A673 (cell line): ENCODE data around the gene FXN. TPM values are rescaled to one million over a fixed set of nuclear protein-coding genes. Genes with fewer than 3 reads are reported as not detected.
A peak's percentile ranks its signal among the peaks of the same experiment; 100 is the strongest.

Source experiments
- BruUV-seq: library from RNA; stranded (reverse); fragments of 400-500 nt; replicated peaks from 2 replicates; lab custom pipeline; 2021; lab: Mats Ljungman, UMichigan
- CTCF ChIA-PET: fragments of 300-600 bp; sonication (Branson Sonifier 250); formaldehyde crosslinking; loops from one replicate; lab custom pipeline; 2022; ENCODE audit warnings: antibody characterized with exemption; lab: Charles Lee
- POLR2A ChIA-PET: fragments of 300-600 bp; sonication (Branson Sonifier 250); formaldehyde crosslinking; loops from one replicate; lab custom pipeline; 2022; ENCODE audit warnings: antibody characterized with exemption; ENCODE audit not compliant: low non-redundant PET; lab: Charles Lee
- DNase-seq: peaks from one replicate; pipeline ENCODE4 v3.0.0-alpha.2; 2015; ENCODE audit warnings: low spot score
- H3K27ac ChIP-seq: fragments of 200-600 bp; sonication (generic); 2 replicates; pipeline ENCODE4 v1.5.1; 2016; ENCODE audit warnings: mixed run types, low read depth, mild to moderate bottlenecking, mixed read lengths, antibody characterized with exemption, low read length; ENCODE audit not compliant: poor library complexity, severe bottlenecking
- H3K27me3 ChIP-seq: fragments of 200-600 bp; sonication (generic); replicated peaks from 2 replicates; pipeline ENCODE4 v1.6.1; 2017; ENCODE audit warnings: mixed run types, low read depth, mild to moderate bottlenecking, mixed read lengths, antibody characterized with exemption, low read length; ENCODE audit not compliant: insufficient read depth, poor library complexity
- H3K36me3 ChIP-seq: fragments of 200-600 bp; sonication (generic); 2 replicates; pipeline ENCODE4 v1.6.1; 2016; ENCODE audit warnings: mixed run types, mild to moderate bottlenecking, mixed read lengths, antibody characterized with exemption, low read length; ENCODE audit not compliant: insufficient read depth, poor library complexity, severe bottlenecking
- H3K4me1 ChIP-seq: fragments of 200-600 bp; sonication (generic); 2 replicates; pipeline ENCODE4 v1.6.1; 2017; ENCODE audit warnings: mixed run types, mild to moderate bottlenecking, mixed read lengths, antibody characterized with exemption, low read length; ENCODE audit not compliant: insufficient read depth, poor library complexity, severe bottlenecking
- H3K4me3 ChIP-seq: fragments of 200-600 bp; sonication (generic); 2 replicates; pipeline ENCODE4 v1.5.1; 2016; ENCODE audit warnings: low read depth, mixed run types, mild to moderate bottlenecking, mixed read lengths, low read length; ENCODE audit not compliant: poor library complexity, severe bottlenecking
- H3K9me3 ChIP-seq: fragments of 200-600 bp; sonication (generic); 2 replicates; pipeline ENCODE4 v1.6.1; 2016; ENCODE audit warnings: mixed run types, low read depth, mild to moderate bottlenecking, mixed read lengths, antibody characterized with exemption, low read length; ENCODE audit not compliant: poor library complexity, severe bottlenecking
- CTCF ChIP-seq: fragments of 300-800, 200-600 bp; sonication (generic); conservative IDR thresholded peaks from 2 replicates; pipeline ENCODE4 v1.5.1; 2017; ENCODE audit warnings: low read depth, mild to moderate bottlenecking, antibody characterized with exemption, low read length, moderate library complexity, mixed read lengths
- EZH2 ChIP-seq: fragments of 200-600 bp; sonication (generic); IDR thresholded peaks from 2 replicates; pipeline ENCODE4 v1.6.1; 2017; ENCODE audit warnings: borderline replicate concordance, low read depth, mild to moderate bottlenecking, mixed read lengths, antibody characterized with exemption, low read length; ENCODE audit not compliant: poor library complexity, severe bottlenecking
- intact Hi-C: fragments of 100-400 bp; cut with micrococcal nuclease; formaldehyde crosslinking; loops from one replicate; pipeline ENCODE4 v1.10.0; 2022; ENCODE audit not compliant: unreplicated experiment
- total RNA-seq: library from RNA; stranded (reverse); gene quantifications from 2 replicates; pipeline ENCODE4 v1.2.3, GENCODE V29; 2021

FXN gene
- total RNA-seq, 1 experiment from 2014 or later: 20.8 TPM

GRCh38 chr9:69027355-69028097 lies 8.0 kb upstream of the FXN start:
- peaks cover 12% of the 10 kb centered on the region for H3K27me3 ChIP-seq
- no TSS peak for BruUV-seq
- no peak overlapping the region for H3K4me3 ChIP-seq
- H3K27ac ChIP-seq: no peak overlapping the region
- CTCF ChIA-PET: no interaction called here
- no peaks in the 10 kb centered on the region for H3K4me1 ChIP-seq
- POLR2A ChIA-PET: no interaction called here
- TF ChIP-seq EZH2 (no peak), CTCF (peak; percentile 85)
- H3K9me3 ChIP-seq: no peaks in the 10 kb centered on the region
- peak; percentile 71 for DNase-seq
- no peaks in the 10 kb centered on the region for H3K36me3 ChIP-seq
- intact Hi-C loops: no loop called here

GRCh38 chr9:69028754-69029153 lies 6.8 kb upstream of the FXN start:
- Histone ChIP-seq H3K27me3 (peaks cover 5% of the 10 kb centered on the region), H3K36me3 (no peaks in the 10 kb centered on the region), H3K4me1 (no peaks in the 10 kb centered on the region), H3K9me3 (no peaks in the 10 kb centered on the region), H3K4me3 (no peak overlapping the region), H3K27ac (no peak overlapping the region)
- TF ChIP-seq CTCF: no peak
- TF ChIP-seq EZH2: no peak
- ChIA-PET POLR2A (no interaction called here), CTCF (no interaction called here)
- no TSS peak for BruUV-seq
- DNase-seq: no peak
- intact Hi-C loops: no loop called here

GRCh38 chr9:69029535-69029934 lies 6.0 kb upstream of the FXN start:
- Histone ChIP-seq H3K27ac (no peak overlapping the region), H3K4me1 (no peaks in the 10 kb centered on the region), H3K9me3 (no peaks in the 10 kb centered on the region), H3K36me3 (no peaks in the 10 kb centered on the region), H3K27me3 (no peaks in the 10 kb centered on the region), H3K4me3 (no peak overlapping the region)
- CTCF ChIA-PET: no interaction called here
- POLR2A ChIA-PET: no interaction called here
- intact Hi-C loops: no loop called here
- no TSS peak for BruUV-seq
- DNase-seq: no peak
- TF ChIP-seq CTCF: no peak
- no peak for TF ChIP-seq EZH2
